ENCODE results near the gene BBX. TPM values are rescaled to one million over a fixed set of nuclear protein-coding genes. Genes with fewer than 3 reads are reported as not detected.

Gene BBX
- total RNA-seq, 1 experiment from 2014 or later: 73.2 TPM

DNA sequence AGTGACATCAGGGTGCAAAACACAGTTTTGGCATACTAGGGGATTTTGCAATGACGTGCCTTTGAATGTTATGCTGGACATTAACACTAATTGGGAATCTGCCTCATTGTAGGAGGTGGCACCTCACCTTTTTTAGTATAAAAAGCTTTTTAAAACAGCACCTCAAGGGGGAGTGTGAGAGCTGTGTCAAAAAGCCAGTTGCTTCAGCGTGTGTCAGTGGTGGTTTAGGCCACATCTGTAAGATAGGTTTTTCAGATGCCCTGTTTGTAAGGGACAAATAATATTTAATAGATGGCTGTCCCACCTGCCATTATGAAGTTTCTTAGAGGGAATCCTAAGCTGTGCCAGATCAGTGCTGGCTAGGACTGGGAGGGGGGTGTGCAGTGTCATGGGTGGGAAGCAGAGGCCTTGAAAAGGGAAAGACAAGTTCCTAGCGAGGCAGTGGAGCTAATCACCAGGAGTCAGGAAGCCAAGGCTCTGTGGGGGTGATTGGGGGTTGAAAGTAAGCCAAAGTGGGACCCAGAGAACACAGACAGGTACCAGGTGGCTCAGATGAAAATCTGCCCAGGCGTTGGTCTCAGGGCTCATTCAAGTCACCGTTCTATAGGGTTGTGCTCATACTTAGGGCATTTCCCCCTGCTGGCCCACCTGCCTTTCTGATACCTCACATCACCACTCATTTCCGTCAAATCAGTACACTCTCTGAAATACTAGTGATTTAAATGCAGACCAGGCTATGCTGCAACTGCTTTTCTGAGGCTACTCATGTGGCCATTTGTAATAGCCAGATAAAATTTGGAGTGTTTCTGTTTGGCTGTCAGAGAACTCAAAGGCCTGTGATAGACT, 120.5 kb downstream of the BBX start:
- intact Hi-C loops (cut with micrococcal nuclease): no loop called here
- Mint-ChIP-seq H3K9me3 (ENCODE audit: unreplicated experiment) (no peaks in the 10 kb centered on the region), H3K36me3 (ENCODE audit: insufficient read depth, unreplicated experiment) (peaks cover 16% of the 10 kb centered on the region), H3K27ac (ENCODE audit: low read depth, unreplicated experiment) (peak overlapping the region; percentile 66), H3K4me1 (ENCODE audit: insufficient read depth, unreplicated experiment) (peaks cover 23% of the 10 kb centered on the region), H3K4me3 (ENCODE audit: unreplicated experiment) (no peak overlapping the region), H3K27me3 (ENCODE audit: insufficient read depth, unreplicated experiment) (no peaks in the 10 kb centered on the region)
- ChIA-PET POLR2A (interaction anchor here (0.6 to 2.0 kb wide), 7 partner anchors 13 to 407 kb away, joined by 3 to 8 read pairs (median 5); no protein-coding TSS in a partner anchor), CTCF (interaction anchor here (0.6 to 2.5 kb wide), 18 partner anchors 10 to 487 kb away, joined by 3 to 9 read pairs (median 4); no protein-coding TSS in a partner anchor)
- TF ChIP-seq, protein P1, sequence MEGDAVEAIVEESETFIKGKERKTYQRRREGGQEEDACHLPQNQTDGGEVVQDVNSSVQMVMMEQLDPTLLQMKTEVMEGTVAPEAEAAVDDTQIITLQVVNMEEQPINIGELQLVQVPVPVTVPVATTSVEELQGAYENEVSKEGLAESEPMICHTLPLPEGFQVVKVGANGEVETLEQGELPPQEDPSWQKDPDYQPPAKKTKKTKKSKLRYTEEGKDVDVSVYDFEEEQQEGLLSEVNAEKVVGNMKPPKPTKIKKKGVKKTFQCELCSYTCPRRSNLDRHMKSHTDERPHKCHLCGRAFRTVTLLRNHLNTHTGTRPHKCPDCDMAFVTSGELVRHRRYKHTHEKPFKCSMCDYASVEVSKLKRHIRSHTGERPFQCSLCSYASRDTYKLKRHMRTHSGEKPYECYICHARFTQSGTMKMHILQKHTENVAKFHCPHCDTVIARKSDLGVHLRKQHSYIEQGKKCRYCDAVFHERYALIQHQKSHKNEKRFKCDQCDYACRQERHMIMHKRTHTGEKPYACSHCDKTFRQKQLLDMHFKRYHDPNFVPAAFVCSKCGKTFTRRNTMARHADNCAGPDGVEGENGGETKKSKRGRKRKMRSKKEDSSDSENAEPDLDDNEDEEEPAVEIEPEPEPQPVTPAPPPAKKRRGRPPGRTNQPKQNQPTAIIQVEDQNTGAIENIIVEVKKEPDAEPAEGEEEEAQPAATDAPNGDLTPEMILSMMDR (IDR thresholded peaks at IDR 0.05; ENCODE audit: unreplicated experiment): peak; percentile 10
- BruUV-seq (replicated peaks): no TSS peak
- peak; percentile 49 for DNase-seq (ENCODE audit: unreplicated experiment)

DNA sequence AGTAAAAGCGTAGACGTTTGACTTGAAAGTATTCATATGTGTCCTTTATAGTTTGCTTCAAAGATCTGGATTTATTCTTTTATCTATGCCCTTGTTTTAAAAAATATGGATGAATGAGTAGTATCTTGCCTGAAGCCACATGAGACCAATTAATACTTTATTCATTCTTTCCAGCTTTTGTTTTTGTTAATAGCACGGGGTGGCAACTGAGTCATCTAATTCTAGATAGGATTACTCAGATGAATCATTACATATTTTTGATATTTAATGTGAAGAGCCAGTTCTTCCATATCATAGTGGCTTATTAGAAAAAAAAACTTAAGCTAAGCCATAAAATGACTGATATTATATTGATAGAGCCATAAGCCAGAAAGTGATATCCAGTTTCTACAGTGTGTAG, 121.9 kb downstream of the BBX start:
- H3K9me3 Mint-ChIP-seq (ENCODE audit: unreplicated experiment): no peaks in the 10 kb centered on the region
- peaks cover 9% of the 10 kb centered on the region for H3K36me3 Mint-ChIP-seq (ENCODE audit: insufficient read depth, unreplicated experiment)
- ChIA-PET POLR2A (interaction anchor here (1.6 kb wide), 1 partner anchor 45 kb away, joined by 6 read pairs; no protein-coding TSS in a partner anchor), CTCF (interaction anchor here (0.8 to 0.9 kb wide), 2 partner anchors 17 to 70 kb away, joined by 3 read pairs; no protein-coding TSS in a partner anchor)
- no peak for DNase-seq (ENCODE audit: unreplicated experiment)
- H3K27ac Mint-ChIP-seq (ENCODE audit: low read depth, unreplicated experiment): no peak overlapping the region
- intact Hi-C loops (cut with micrococcal nuclease): no loop called here
- H3K27me3 Mint-ChIP-seq (ENCODE audit: insufficient read depth, unreplicated experiment): no peaks in the 10 kb centered on the region
- BruUV-seq (replicated peaks): no TSS peak
- no peak overlapping the region for H3K4me3 Mint-ChIP-seq (ENCODE audit: unreplicated experiment)
- TF ChIP-seq, protein P1 (IDR thresholded peaks at IDR 0.05; ENCODE audit: unreplicated experiment): no peak
- peaks cover 23% of the 10 kb centered on the region for H3K4me1 Mint-ChIP-seq (ENCODE audit: insufficient read depth, unreplicated experiment)

DNA sequence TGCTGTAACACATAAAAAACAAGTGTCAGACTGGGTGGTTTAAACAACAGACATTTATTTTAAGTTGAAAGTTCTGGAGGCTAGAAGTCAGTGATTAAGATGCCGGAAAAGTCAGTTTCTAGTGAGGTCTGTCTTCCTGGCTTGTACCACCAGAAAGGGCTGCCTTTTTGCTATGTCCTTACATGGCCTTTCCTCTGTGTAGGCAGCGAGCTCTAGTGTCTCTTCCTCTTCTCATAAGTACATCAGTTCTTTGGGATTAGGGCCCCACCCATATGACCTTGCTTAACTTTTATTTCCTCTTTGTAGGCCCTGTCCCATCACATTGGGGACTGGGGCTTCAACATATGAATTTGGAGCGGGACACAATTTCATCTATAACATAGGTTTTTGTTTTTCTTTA, 128.0 kb downstream of the BBX start:
- CTCF ChIA-PET: interaction anchor here (0.9 kb wide), 1 partner anchor 379 kb away, joined by 3 read pairs; no protein-coding TSS in a partner anchor
- POLR2A ChIA-PET: no interaction called here
- Mint-ChIP-seq H3K36me3 (ENCODE audit: insufficient read depth, unreplicated experiment) (peaks cover 5% of the 10 kb centered on the region), H3K27me3 (ENCODE audit: insufficient read depth, unreplicated experiment) (no peaks in the 10 kb centered on the region), H3K9me3 (ENCODE audit: unreplicated experiment) (no peaks in the 10 kb centered on the region), H3K4me1 (ENCODE audit: insufficient read depth, unreplicated experiment) (peaks cover 12% of the 10 kb centered on the region), H3K27ac (ENCODE audit: low read depth, unreplicated experiment) (no peak overlapping the region), H3K4me3 (ENCODE audit: unreplicated experiment) (no peak overlapping the region)
- TF ChIP-seq, protein P1 (IDR thresholded peaks at IDR 0.05; ENCODE audit: unreplicated experiment): no peak
- no peak for DNase-seq (ENCODE audit: unreplicated experiment)
- no TSS peak for BruUV-seq (replicated peaks)
- intact Hi-C loops (cut with micrococcal nuclease): no loop called here

DNA sequence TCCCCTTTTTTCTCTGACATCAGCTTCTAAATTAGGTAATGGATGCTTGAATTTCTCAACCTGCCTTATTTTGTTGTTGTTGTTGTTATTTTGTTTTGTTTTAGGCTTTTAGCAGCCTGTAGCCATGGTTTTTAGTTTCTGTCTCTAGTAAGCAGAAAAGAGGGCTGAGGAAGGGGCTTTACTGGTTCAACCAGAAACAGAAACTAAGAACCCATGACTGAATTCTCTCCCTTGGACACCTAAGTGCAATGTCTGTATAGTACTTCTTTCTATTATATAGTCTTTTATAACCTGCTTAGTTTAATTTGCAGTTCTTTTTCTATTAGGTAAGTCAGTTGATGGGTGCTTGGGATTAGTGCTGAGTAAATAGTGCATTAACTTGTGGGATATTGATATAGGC, 129.0 kb downstream of the BBX start:
- H3K36me3 Mint-ChIP-seq (ENCODE audit: insufficient read depth, unreplicated experiment): peaks cover 5% of the 10 kb centered on the region
- no peak overlapping the region for H3K4me3 Mint-ChIP-seq (ENCODE audit: unreplicated experiment)
- intact Hi-C loops (cut with micrococcal nuclease): no loop called here
- no TSS peak for BruUV-seq (replicated peaks)
- peaks cover 12% of the 10 kb centered on the region for H3K4me1 Mint-ChIP-seq (ENCODE audit: insufficient read depth, unreplicated experiment)
- DNase-seq (ENCODE audit: unreplicated experiment): no peak
- H3K27me3 Mint-ChIP-seq (ENCODE audit: insufficient read depth, unreplicated experiment): no peaks in the 10 kb centered on the region
- ChIA-PET POLR2A (no interaction called here), CTCF (no interaction called here)
- no peak overlapping the region for H3K27ac Mint-ChIP-seq (ENCODE audit: low read depth, unreplicated experiment)
- H3K9me3 Mint-ChIP-seq (ENCODE audit: unreplicated experiment): no peaks in the 10 kb centered on the region
- TF ChIP-seq, protein P1 (IDR thresholded peaks at IDR 0.05; ENCODE audit: unreplicated experiment): no peak
